HG03108 (cell line): Measurements from ENCODE around the gene ZNG1E.
"Not testable (repeated sequence)": the region's sequence is repeated elsewhere in the genome, so short reads cannot be mapped to it uniquely, and the experiment has no call there.

ENCODE experiments used
- ATAC-seq: cut with Tn5 transposase; IDR thresholded peaks from one replicate; pipeline ENCODE4 v1.9.1; 2021; ENCODE audit warnings: moderate library complexity; ENCODE audit not compliant: unreplicated experiment

The ZNG1E gene

DNA sequence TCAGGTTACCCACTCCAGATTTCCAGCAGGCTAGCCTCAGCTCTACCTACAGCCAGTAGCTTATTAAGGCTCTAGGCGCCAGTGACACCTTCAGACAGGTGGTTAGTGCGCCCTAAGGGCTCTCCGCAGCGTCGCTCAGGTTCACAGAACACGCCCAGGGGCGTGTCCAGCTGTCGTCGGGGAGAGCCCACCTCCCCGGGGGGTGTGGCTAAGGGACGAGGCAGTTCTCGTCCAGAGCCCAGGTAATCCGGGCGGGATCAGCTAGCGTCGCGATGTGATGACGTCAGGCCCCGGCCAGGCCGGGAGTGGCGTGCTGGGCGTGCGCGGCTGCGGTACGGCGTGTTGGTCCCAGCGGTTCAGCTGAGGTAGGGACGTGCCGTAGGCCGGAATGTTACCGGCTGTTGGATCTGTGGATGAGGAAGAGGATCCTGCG is at the start of gene ZNG1E:
Gene ZNG1E, plus strand, starts transcription at position 340 of the 433 bp plus-strand sequence. Its CDS starts 49 bp downstream, at position 389.
- not testable (repeated sequence) for ATAC-seq

DNA sequence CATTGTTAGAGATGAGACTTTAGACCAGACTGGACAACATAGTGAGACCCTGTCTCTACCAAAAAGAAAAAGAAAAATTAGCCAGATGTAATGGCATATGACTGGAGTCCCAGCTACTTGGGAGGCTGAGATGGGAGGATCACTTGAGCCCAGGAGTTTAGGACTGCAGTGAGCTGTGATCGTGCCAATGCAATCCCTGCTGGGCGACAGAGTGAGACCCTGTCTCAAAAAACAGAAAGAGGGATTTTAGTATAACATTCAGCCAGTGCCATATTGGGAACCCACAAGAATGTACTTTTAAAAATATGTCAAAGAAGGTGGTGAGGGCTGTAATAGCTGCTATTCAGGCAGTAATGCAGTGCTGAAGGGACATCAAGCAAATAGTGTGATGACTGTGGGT is 2.1 kb upstream of the ZNG1E start:
- not testable (repeated sequence) for ATAC-seq

DNA sequence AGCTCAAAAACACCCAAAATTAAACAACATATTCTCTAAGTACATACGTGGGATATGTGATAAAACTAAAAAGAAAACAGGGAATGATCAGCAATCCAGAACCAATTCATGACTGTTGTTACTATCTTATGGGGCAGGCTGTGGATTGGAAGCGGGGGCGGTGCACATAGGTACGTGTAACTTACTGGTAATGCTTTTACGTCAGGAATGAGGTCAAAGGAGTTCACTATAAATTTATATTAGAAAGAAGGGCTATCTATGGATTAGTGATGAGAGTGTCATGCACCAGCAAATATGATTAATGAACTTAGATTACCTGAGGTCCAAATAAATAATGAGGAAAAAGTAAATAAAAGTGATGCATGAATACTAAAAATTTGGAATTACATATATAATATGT is 710 bp upstream of the ZNG1E start:
- ATAC-seq: not testable (repeated sequence)

DNA sequence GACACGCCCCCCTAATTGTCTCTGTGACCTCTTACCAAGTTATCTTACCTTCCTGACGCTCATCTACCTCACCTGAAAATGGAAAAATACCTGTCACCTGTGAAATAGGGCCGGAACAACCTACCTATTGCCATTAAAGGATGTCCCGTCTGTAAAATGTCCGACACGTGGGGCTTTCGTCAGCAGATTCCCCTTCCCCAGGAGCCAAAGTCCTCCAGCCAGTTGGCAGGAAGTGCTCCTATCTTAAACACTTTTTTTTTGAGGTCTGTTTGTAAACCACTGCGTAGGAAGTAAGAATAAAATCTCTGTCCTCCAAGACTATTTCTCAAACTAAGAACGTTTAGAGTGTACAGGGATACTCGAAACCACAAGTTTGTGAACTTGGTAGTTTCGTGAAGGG is 661 bp downstream of the ZNG1E start:
- ATAC-seq: not testable (repeated sequence)

DNA sequence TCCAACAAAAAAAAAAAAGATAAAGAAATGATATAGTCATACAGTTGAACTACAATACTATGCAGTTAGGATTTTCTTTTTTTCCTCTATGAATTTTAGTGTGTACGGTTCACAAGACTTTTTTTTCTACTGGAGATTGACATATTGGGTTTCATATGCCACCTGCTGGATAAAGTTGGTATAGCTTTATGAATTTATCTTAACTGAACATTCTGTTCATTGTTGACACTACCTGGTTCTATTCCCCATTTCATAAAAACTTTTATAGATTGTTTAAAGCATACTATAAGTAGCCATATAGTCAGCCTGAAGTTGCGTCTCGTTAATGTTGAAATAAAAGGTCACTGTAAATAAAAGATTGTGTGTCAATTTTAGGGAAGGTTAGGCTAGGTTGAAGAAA is 2.8 kb downstream of the ZNG1E start:
- ATAC-seq: not testable (repeated sequence)

DNA sequence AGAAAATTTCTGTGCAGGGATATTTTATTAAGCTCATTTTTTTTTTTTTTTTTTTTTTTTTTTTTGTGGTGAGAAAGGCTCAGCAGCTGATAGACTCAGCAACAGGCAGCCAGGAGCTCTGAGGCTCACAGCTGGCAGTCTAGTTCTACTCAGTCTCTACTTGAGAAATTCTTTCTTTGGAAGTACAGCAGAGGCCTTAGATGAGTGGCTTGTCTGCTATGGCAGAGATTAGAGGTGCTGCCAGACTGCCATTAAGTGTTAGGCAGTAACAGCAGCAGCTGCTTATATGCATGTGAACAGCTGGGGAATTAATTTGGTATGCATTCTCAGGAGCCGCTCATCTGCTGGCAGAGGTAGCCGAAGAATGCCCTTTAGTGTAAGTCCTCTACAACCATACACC is 27.8 kb downstream of the ZNG1E start:
- not testable (repeated sequence) for ATAC-seq

DNA sequence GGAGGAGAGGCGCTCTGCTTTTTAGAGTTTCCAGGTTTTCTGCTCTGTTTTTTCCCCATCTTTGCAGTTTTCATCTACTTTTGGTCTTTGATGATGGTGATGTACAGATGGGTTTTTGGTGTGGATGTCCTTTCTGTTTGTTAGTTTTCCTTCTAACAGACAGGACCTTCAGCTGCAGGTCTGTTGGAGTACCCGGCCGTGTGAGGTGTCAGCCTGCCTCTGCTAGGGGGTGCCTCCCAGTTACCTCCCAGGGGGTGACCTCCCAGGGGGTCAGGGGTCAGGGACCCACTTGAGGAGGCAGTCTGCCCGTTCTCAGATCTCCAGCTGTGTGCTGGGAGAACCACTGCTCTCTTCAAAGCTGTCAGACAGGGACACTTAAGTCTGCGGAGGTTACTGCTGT is 38.7 kb downstream of the ZNG1E start:
- not testable (repeated sequence) for ATAC-seq

DNA sequence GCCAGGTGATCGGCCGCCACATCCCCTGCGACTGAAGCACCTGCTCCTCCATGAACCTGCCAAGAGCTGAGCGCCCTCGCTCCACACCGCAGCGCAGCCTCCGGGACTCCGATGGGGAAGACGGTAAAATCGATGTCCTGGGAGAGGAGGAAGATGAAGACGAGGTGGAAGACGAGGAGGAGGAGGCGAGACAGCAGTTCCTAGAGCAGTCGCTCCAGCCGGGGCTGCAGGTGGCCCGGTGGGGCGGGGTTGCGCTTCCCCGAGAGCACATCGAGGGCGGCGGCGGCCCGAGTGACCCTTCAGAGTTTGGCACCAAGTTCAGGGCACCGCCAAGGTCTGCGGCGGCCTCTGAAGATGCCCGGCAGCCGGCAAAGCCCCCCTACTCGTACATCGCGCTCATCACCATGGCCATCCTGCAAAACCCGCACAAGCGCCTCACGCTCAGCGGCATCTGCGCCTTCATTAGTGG is 61.4 kb downstream of the ZNG1E start, which contains the start of gene FOXD4L4:
Gene FOXD4L4, plus strand, starts transcription at position 51 of the 469 bp plus-strand sequence. Its CDS starts 0 bp downstream, at position 51.
- not testable (repeated sequence) for ATAC-seq

DNA sequence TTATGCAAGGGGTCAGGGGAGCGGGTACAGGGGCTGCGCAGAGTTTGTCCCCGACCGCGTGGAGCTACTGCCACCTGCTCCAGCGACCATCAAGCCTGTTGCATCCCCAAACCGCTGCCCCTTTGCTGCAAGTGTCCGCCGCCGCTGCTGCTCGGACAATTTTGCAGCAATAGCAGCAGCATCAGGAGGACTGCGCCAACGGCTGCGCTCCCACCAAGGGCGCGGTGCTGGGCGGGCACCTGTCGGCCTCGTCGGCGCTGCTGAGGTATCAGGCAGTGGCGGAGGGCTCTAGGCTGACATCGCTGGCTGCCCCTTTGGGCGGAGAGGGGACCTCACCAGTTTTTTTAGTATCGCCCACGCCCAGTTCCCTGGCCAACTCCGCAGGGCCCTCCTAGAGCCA is 62.4 kb downstream of the ZNG1E start:
- not testable (repeated sequence) for ATAC-seq
